NCI-H128 (cell line): Measurements from ENCODE around the gene COL25A1.
"Not testable (repeated sequence)": the region's sequence is repeated elsewhere in the genome, so short reads cannot be mapped to it uniquely, and the experiment has no call there.

Source experiments
- DNase-seq: peaks from one replicate; lab custom pipeline; 2025; ENCODE audit not compliant: unreplicated experiment; lab: John Stamatoyannopoulos, UW

COL25A1 gene

GRCh38 chr4:109174224-109174953 is 128.1 kb downstream of the COL25A1 start:
- no peak for DNase-seq

GRCh38 chr4:109172301-109172700 is 130.2 kb downstream of the COL25A1 start:
- DNase-seq = no peak

GRCh38 chr4:109171070-109171469 is 131.4 kb downstream of the COL25A1 start:
- no peak for DNase-seq

DNA sequence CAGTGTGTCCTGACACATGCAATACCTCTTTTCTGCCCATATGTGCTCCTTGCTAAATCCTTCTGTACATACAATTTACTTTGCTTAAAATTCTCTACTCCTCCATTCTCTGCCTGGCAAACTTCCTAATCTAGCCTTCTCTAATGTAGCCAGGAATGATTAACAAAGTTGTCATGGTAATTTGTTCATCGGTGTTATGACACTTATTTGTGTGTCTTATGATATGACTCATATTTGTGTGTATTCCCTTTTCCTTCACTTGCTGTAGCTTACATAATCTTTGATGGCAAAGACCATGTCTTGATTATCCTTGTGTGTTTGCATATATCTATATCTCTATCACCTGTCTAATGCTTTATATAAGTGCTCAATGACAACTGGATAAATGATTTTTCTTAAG is 133.3 kb downstream of the COL25A1 start:
- no peak for DNase-seq

GRCh38 chr4:109166586-109166985 is 135.9 kb downstream of the COL25A1 start:
- no peak for DNase-seq

DNA sequence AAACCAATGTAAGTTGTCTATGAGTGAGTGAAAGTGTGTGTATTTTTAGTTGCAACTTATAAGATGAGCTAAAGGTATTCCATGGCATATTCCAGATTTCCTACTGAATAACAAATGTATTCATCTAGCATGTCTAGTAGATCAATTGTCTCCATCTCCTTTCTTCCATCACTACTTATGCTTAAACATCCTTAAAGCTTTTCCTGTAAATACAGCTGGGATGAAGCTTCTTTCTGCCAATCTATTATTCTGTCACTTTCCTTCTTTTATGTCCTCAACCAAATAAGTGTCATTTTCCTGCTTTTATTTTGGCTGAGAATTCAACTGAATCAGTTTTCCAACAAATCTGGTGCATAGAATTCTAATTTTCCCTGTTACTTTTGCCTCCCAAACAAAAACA is 136.3 kb downstream of the COL25A1 start:
- no peak for DNase-seq

DNA sequence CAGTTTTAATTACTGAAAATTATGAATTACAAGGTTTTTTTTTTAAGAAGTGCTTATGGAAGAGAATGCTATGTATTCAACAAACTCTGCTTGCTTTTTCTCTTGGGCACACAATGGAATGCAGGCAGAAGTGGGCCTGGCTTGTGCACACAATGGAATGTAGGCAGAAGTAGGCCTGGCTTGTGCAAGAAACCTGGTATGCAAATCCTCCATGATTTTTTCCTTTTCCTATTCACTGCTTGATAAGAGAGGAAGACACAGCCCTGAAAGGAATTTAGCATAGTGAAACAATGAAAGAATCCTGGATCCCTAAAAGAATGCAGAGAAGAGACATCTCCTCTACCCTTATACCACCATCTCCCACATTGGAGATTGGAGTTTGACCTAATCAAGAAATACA is 138.4 kb downstream of the COL25A1 start:
- DNase-seq = no peak

GRCh38 chr4:109163493-109163892 is 139.0 kb downstream of the COL25A1 start:
- DNase-seq = no peak

DNA sequence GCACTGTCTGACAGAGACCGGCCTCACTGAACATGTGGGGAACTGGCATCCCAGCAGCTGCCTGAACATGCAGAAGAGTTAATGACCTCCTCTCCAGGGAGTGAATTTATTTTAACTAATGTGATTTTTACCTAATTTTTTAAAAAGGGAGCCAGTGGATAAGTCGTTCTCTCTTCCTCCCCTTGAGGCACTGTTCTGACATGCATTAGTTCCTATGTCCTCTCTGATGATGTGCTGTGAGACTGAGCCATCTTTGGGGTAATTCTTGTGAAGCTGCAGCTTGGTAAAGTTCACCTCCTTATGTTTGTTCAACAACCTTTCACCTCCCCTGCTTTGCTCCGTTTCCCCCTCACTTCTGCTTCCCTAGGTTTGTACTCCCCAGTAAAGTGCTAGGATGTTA is 139.7 kb downstream of the COL25A1 start:
- DNase-seq = no peak

DNA sequence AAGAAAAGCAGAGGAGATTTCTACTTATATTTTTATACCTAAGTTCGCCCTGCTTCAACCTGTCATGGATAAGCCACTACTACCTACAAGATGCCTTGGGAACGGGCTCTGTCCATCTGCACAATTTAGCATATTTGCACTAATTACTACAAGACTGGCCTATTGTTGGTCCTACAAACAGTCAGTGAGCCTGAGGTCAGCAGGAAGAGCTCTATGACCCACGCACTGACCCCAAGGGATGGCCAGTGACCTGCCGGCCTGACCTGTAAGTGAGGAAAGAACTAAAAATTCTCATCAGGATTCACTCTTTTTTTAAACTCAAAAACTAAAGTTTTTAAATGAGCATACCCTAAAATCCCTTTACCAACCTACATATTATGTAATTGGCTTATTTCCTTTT is 142.0 kb downstream of the COL25A1 start:
- DNase-seq = no peak

GRCh38 chr4:109157696-109158095 is 144.8 kb downstream of the COL25A1 start:
- DNase-seq = no peak

DNA sequence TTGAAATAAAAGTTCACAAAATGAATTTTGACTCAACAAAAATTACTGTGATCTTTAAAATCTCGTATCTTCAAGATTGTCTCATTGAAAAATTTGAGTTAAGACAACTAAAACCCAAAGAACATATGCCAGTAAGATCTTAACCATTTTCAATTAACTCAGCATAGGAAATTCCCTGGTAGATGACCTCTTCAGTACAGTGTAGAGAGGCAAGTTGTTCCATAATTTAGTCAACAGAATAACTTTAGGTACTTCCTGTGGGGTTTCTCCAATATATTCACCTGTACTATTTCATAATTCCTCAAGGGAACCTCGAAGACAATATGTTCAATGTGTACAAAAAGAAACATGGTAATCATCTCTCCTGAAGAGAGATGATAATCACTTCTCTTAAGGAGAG is 145.3 kb downstream of the COL25A1 start:
- no peak for DNase-seq

- DNase-seq = no peak
These were observed 146.1 kb downstream of the COL25A1 start for GRCh38 chr4:109156356-109156755.

GRCh38 chr4:109155682-109156283 is 146.7 kb downstream of the COL25A1 start:
- no peak for DNase-seq

DNA sequence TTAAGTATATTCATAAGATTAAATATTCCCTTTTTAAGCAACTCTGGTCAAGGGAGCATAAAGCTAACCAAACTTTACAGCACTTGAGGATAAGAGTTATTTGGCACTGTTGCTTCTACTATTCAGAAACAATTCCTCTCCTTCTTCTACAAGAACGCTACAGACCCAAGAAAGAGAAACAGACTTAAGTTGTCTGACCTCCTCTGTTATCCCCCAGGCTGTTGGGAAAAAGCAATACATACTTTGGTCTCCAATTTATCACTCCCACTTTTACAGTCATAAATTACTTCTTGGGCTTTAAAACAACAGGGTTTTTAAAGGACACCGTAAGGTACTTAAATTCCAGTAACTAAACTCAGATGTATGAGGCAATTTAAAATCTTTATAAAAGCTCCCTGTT is 147.4 kb downstream of the COL25A1 start:
- DNase-seq = no peak

DNA sequence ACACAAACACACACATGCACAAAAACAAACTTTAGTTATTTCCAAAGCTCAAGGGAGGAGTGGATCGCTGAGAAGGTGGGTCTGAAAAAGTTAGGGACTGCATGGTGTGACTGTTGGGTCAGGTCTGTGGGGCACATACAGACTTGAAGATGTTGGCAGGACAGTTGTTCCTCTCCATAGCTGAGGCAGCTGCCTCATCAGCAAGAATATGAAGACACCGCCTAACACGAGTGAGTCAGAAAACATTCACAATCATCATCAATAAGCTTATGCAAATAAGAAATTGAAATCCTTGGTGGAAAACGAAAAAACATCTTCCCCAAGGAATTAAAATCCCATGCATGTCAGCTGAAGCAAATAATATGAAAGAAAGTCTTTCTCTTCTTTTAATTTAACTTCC is 148.0 kb downstream of the COL25A1 start:
- no peak for DNase-seq

DNA sequence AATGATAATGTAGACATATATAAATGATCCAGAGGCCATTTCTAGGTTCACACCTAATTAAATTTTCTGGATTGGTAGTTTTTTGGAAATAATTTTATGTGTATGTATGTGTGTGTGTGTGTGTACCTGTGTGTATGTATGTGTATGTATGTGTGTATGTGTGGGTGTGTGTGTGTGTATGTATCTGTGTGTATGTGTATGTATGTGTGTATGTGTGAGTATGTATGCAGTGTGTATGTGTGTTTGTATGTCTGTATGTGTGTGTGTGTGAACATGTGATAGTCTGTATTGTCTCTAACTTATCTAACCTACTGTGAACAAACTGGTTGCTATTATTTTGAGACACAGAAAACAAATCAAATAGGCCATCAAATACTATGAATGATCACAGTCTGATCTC is 152.6 kb downstream of the COL25A1 start:
- DNase-seq = no peak

GRCh38 chr4:109148577-109149075 is 153.8 kb downstream of the COL25A1 start:
- no peak for DNase-seq

GRCh38 chr4:109147135-109147534 is 155.3 kb downstream of the COL25A1 start:
- DNase-seq = no peak

- no peak for DNase-seq
These were observed 156.0 kb downstream of the COL25A1 start for GRCh38 chr4:109146499-109146898.

GRCh38 chr4:109138125-109138524 is 164.3 kb downstream of the COL25A1 start:
- not testable (repeated sequence) for DNase-seq

DNA sequence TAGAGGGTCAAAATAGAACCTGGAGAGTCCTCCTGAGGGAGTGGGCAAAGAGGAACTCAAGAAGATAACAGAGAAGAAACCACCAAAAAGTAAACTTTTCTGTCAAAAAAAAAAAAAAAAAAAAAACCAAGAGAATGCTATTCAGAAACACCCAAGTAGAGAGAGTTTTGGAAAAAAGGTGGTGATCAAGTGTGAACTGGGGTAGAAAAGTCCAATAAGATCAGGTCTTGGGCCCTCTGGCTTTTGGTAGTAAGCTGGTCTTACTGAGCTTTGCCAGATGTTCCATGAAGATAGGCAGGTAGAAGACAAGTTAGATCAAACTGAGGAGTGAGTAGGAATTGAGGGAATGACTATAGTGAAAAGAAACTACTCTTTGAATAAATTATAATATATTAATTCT is 167.5 kb downstream of the COL25A1 start:
- DNase-seq = no peak

DNA sequence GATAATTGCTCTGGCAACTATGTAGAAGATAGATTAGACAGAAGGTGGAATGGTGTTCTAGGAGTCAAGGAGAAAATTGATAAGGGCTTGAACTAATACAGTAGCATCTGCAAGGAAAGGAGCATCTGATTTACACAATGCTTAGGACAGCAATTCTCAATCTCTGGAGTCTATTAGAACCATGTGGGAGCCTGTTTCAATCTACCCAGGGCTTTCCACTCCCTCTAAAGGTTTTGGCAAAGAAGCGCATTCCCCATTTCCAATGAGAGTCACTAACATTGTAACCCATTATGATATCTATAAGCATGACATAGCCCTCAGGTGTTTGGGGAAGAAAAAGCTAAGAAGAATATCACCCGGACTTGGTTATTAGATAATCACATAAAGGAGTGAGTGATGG is 168.2 kb downstream of the COL25A1 start:
- DNase-seq = no peak
